Measurements from ENCODE around the gene TTR. TPM values are rescaled to one million over a fixed set of nuclear protein-coding genes. Genes with fewer than 3 reads are reported as not detected.

Gene TTR
- total and polyA plus RNA-seq, 2 donors (not counting 1 experiment from before 2014, with no cell fraction given) = not detected

GRCh38 chr18:31637445-31637844 lies 45.8 kb downstream of the TTR start:
- H3K9me3 ChIP-seq (ENCODE audit: control insufficient read depth, insufficient read depth, low read depth, low read length) = no peaks in the 10 kb centered on the region
- H3K4me3 ChIP-seq (replicated peaks in 1 of 4; ENCODE audit: control extremely low read depth in 1 of 4, insufficient read depth in 1 of 4, low read depth in 3 of 4, low read length in 4 of 4) = no peak overlapping the region
- H4K20me1 ChIP-seq (ENCODE audit: control insufficient read depth, extremely low read depth, insufficient read depth, low read length) = no peaks in the 10 kb centered on the region
- no peak overlapping the region for H3K4me2 ChIP-seq (ENCODE audit: extremely low read depth, insufficient read depth, low read length)
- no peak for DNase-seq (ENCODE audit: low read depth in 2 of 2)
- H3K79me2 ChIP-seq (ENCODE audit: control insufficient read depth, insufficient read depth, low read length) = no peaks in the 10 kb centered on the region
- H3K27ac ChIP-seq (ENCODE audit: insufficient read depth, low read length) = no peak overlapping the region
- TF ChIP-seq, protein P1, sequence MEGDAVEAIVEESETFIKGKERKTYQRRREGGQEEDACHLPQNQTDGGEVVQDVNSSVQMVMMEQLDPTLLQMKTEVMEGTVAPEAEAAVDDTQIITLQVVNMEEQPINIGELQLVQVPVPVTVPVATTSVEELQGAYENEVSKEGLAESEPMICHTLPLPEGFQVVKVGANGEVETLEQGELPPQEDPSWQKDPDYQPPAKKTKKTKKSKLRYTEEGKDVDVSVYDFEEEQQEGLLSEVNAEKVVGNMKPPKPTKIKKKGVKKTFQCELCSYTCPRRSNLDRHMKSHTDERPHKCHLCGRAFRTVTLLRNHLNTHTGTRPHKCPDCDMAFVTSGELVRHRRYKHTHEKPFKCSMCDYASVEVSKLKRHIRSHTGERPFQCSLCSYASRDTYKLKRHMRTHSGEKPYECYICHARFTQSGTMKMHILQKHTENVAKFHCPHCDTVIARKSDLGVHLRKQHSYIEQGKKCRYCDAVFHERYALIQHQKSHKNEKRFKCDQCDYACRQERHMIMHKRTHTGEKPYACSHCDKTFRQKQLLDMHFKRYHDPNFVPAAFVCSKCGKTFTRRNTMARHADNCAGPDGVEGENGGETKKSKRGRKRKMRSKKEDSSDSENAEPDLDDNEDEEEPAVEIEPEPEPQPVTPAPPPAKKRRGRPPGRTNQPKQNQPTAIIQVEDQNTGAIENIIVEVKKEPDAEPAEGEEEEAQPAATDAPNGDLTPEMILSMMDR (conservative IDR thresholded peaks at IDR 0.05 in 1 of 2, IDR thresholded peaks at IDR 0.05 in 1 of 2; ENCODE audit: low read depth in 1 of 2, low read length in 2 of 2) = no peak
- no peak for TF ChIP-seq EZH2 (IDR thresholded peaks at IDR 0.05; ENCODE audit: low read length, missing control alignments)
- no peak overlapping the region for H3K9ac ChIP-seq (ENCODE audit: insufficient read depth, low read length)
- no peak overlapping the region for H2AFZ ChIP-seq (ENCODE audit: low read length)
- no peaks in the 10 kb centered on the region for H3K36me3 ChIP-seq (ENCODE audit: control insufficient read depth, insufficient read depth, low read length)
- H3K4me1 ChIP-seq (ENCODE audit: control insufficient read depth, extremely low read depth, insufficient read depth, low read length) = no peaks in the 10 kb centered on the region
- H3K27me3 ChIP-seq (ENCODE audit: control insufficient read depth, insufficient read depth, low read length) = no peaks in the 10 kb centered on the region

DNA sequence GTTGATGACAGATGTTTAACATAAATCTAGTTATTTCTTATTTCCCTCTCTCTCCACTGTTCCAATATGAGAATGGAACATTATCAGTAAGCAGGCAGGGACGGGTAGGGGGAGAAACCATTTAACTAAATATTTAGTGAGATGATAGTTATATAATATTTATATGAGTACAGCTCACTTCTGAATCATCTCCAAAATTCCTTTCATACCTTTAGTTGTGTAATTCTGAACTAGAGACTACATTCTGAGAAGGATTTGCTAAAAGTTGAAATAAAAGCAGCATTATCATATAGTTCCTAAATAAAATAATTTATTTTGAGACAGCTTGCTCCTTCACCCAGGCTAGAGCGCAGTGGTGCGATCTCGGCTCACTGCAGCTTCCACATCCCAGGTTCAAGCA lies 51.3 kb downstream of the TTR start:
- no peaks in the 10 kb centered on the region for H3K79me2 ChIP-seq (ENCODE audit: control insufficient read depth, insufficient read depth, low read length)
- H2AFZ ChIP-seq (ENCODE audit: low read length) = no peak overlapping the region
- no peak overlapping the region for H3K4me3 ChIP-seq (replicated peaks in 1 of 4; ENCODE audit: control extremely low read depth in 1 of 4, insufficient read depth in 1 of 4, low read depth in 3 of 4, low read length in 4 of 4)
- H3K27ac ChIP-seq (ENCODE audit: insufficient read depth, low read length) = no peak overlapping the region
- H3K9me3 ChIP-seq (ENCODE audit: control insufficient read depth, insufficient read depth, low read depth, low read length) = no peaks in the 10 kb centered on the region
- no peak overlapping the region for H3K4me2 ChIP-seq (ENCODE audit: extremely low read depth, insufficient read depth, low read length)
- peak in 1 of 2 donors; percentile 34 for DNase-seq (ENCODE audit: low read depth in 2 of 2)
- no peaks in the 10 kb centered on the region for H4K20me1 ChIP-seq (ENCODE audit: control insufficient read depth, extremely low read depth, insufficient read depth, low read length)
- H3K36me3 ChIP-seq (ENCODE audit: control insufficient read depth, insufficient read depth, low read length) = no peaks in the 10 kb centered on the region
- TF ChIP-seq EZH2 (IDR thresholded peaks at IDR 0.05; ENCODE audit: low read length, missing control alignments) = no peak
- TF ChIP-seq, protein P1 (conservative IDR thresholded peaks at IDR 0.05 in 1 of 2, IDR thresholded peaks at IDR 0.05 in 1 of 2; ENCODE audit: low read depth in 1 of 2, low read length in 2 of 2) = no peak
- no peak overlapping the region for H3K9ac ChIP-seq (ENCODE audit: insufficient read depth, low read length)
- H3K27me3 ChIP-seq (ENCODE audit: control insufficient read depth, insufficient read depth, low read length) = no peaks in the 10 kb centered on the region
- no peaks in the 10 kb centered on the region for H3K4me1 ChIP-seq (ENCODE audit: control insufficient read depth, extremely low read depth, insufficient read depth, low read length)

DNA sequence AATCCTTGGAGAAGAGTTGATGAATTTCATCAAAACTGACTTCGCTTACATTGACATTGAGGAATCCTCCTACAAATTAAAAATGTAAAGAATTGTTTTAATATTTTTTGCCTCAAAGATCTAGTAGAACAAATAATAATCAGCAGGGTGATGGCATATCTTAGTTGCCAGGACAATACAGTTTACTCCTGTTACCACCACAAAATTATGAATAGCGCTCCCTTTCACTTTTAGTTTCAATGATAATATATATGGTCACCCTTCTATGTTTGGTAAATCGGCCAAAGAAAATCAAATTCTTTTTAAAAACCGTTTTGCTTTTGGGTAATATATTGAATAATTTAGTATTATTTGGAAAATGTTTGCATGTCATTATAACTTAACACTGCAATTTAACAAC lies 53.7 kb downstream of the TTR start:
- Histone ChIP-seq H3K79me2 (ENCODE audit: control insufficient read depth, insufficient read depth, low read length) (no peaks in the 10 kb centered on the region), H2AFZ (ENCODE audit: low read length) (no peak overlapping the region), H3K36me3 (ENCODE audit: control insufficient read depth, insufficient read depth, low read length) (no peaks in the 10 kb centered on the region), H4K20me1 (ENCODE audit: control insufficient read depth, extremely low read depth, insufficient read depth, low read length) (no peaks in the 10 kb centered on the region), H3K9me3 (ENCODE audit: control insufficient read depth, insufficient read depth, low read depth, low read length) (no peaks in the 10 kb centered on the region), H3K4me3 (replicated peaks in 1 of 4; ENCODE audit: control extremely low read depth in 1 of 4, insufficient read depth in 1 of 4, low read depth in 3 of 4, low read length in 4 of 4) (no peak overlapping the region), H3K4me1 (ENCODE audit: control insufficient read depth, extremely low read depth, insufficient read depth, low read length) (no peaks in the 10 kb centered on the region), H3K9ac (ENCODE audit: insufficient read depth, low read length) (no peak overlapping the region), H3K27ac (ENCODE audit: insufficient read depth, low read length) (no peak overlapping the region), H3K4me2 (ENCODE audit: extremely low read depth, insufficient read depth, low read length) (no peak overlapping the region), H3K27me3 (ENCODE audit: control insufficient read depth, insufficient read depth, low read length) (no peaks in the 10 kb centered on the region)
- TF ChIP-seq EZH2 (IDR thresholded peaks at IDR 0.05; ENCODE audit: low read length, missing control alignments) = no peak
- TF ChIP-seq, protein P1 (conservative IDR thresholded peaks at IDR 0.05 in 1 of 2, IDR thresholded peaks at IDR 0.05 in 1 of 2; ENCODE audit: low read depth in 1 of 2, low read length in 2 of 2) = no peak
- DNase-seq (ENCODE audit: low read depth in 2 of 2) = no peak
